ENCODE data around the gene ADAMTS6.
A peak's percentile ranks its signal among the peaks of the same experiment; 100 is the strongest.

ADAMTS6 gene

GRCh38 chr5:65102976-65103711 is 378.6 kb downstream of the ADAMTS6 start:
- DNase-seq = peak in 1 of 2 experiments; percentile 35

GRCh38 chr5:65102371-65102975 is 379.2 kb downstream of the ADAMTS6 start:
- DNase-seq = peak in 1 of 2 experiments; percentile 33

DNA sequence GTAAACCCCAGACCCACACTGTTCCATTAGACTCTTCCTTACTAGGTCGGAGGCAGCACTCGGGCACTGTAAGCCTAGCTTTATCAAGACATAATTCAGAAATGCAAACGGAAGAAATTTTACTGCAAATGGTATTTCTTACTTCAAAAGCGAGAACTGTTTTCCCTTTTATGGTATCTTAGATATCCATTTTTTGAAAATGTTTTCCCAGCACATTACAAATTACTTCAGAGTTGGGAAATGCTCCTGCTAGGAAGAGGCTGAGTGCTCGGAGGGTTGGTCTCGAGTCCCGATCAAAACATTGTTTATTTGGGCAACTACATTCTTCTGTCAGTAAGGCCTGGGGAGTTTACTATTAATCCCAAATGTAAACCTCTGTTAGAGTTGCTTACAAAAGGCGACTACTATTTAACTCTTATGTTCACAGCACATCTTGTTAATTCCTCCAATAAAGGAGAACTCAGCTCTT is 380.1 kb downstream of the ADAMTS6 start:
- no peak for DNase-seq

DNA sequence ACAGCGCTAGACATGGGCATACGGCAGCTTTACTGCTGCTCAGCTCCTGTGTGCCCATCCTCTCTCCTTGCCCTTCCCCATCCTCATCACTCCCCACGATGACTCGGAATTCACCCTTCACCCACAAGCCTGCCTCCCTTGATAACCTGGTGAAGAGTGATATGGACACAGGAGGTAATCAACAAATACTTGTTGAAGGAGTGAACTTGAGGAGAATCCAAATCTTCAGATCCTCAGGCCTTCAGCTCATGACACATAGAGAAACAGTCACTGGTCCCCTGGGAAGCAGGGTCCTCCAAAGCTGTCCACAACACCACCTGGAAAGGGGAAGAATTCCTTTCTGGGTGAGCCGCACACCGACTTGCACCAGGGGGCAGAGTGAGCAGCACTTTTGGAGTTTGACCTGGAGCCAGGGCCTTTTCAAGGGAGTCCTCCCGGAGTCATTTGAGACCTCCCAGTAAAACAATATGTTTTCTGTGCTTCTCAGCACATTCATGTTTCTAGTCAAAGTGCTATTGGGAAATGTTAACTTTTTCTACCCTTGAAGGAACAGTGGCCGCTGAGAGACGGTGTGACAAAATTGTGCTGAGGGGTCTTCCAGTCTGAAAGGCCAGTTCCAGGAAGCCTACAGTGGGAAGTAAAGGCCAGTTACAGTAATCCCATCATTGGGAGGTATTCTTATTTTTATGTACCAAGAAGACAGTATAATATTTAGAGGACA is 380.6 kb downstream of the ADAMTS6 start:
- DNase-seq = peak in 1 of 2 experiments; percentile 66

All from NCI-H526 (cell line).